WTC11 (cell line): Measurements from ENCODE around the gene PISD. TPM values are rescaled to one million over a fixed set of nuclear protein-coding genes. Genes with fewer than 3 reads are reported as not detected.

Experiments used
- ATAC-seq: fragments of 200-7000 bp; cut with Tn5 transposase; 2 replicates; pipeline ENCODE4 v1.10.0; 2021; ENCODE audit warnings: mild to moderate bottlenecking, moderate library complexity
- CTCF ChIA-PET: fragments of 300-600 bp; sonication (Branson Sonifier 250); formaldehyde crosslinking; loops from one replicate; lab custom pipeline; 2021; ENCODE audit warnings: antibody characterized with exemption; lab: Charles Lee
- POLR2A ChIA-PET: fragments of 350-600 bp; sonication (Branson Sonifier 250); formaldehyde crosslinking; loops from one replicate; lab custom pipeline; 2021; ENCODE audit warnings: antibody characterized with exemption; lab: Charles Lee
- DNase-seq: peaks from one replicate; pipeline ENCODE4 v3.0.0; 2021; ENCODE audit warnings: low spot score
- H3K27ac Mint-ChIP-seq: 2 replicates; pipeline ENCODE4 v1.8.0; 2021; ENCODE audit warnings: mixed read lengths
- H3K27me3 Mint-ChIP-seq: 2 replicates; pipeline ENCODE4 v1.8.0; 2021; ENCODE audit warnings: low read depth, mild to moderate bottlenecking, moderate library complexity, mixed read lengths
- H3K36me3 Mint-ChIP-seq: 2 replicates; pipeline ENCODE4 v1.8.0; 2021; ENCODE audit warnings: mixed read lengths
- H3K4me1 Mint-ChIP-seq: 2 replicates; pipeline ENCODE4 v1.8.0; 2022; ENCODE audit warnings: mixed read lengths
- H3K4me3 Mint-ChIP-seq: 2 replicates; pipeline ENCODE4 v1.8.0; 2021; ENCODE audit warnings: mild to moderate bottlenecking, moderate library complexity, mixed read lengths
- H3K9me3 Mint-ChIP-seq: 2 replicates; pipeline ENCODE4 v1.8.0; 2021; ENCODE audit warnings: mixed read lengths
- ATF1 ChIP-seq: sonication (generic); formaldehyde crosslinking; IDR thresholded peaks from 2 replicates; pipeline ENCODE4 v1.8.1; 2023; ENCODE audit warnings: mild to moderate bottlenecking, moderate library complexity, missing genetic modification reagents
- GABPB1 ChIP-seq: sonication (generic); formaldehyde crosslinking; IDR thresholded peaks from 2 replicates; pipeline ENCODE4 v1.8.1; 2023; ENCODE audit warnings: mild to moderate bottlenecking, missing genetic modification reagents
- TP53 ChIP-seq: sonication (generic); formaldehyde crosslinking; IDR thresholded peaks from 2 replicates; pipeline ENCODE4 v1.8.1; 2023; ENCODE audit warnings: mild to moderate bottlenecking, missing genetic modification reagents
- ZNF121 ChIP-seq: sonication (generic); formaldehyde crosslinking; IDR thresholded peaks from 2 replicates; pipeline ENCODE4 v1.8.0; 2023; ENCODE audit warnings: missing genetic modification reagents
- ZNF263 ChIP-seq: sonication (generic); formaldehyde crosslinking; IDR thresholded peaks from 2 replicates; pipeline ENCODE4 v1.8.1; 2022; ENCODE audit warnings: low read depth, mild to moderate bottlenecking, moderate library complexity, missing genetic modification reagents
- ZNF671 ChIP-seq: fragments of 250-450 bp; sonication (Bioruptor Pico); IDR thresholded peaks from 2 replicates; pipeline ENCODE4 v1.8.0; 2021; ENCODE audit warnings: mild to moderate bottlenecking
- microRNA-seq: library from miRNA; unstranded; fragments of <30 nt; microRNA quantifications from one replicate; pipeline ENCODE4 v1.2.0, GENCODE V29; 2022; ENCODE audit warnings: borderline number of aligned reads
- total RNA-seq: library from RNA; stranded (reverse); gene quantifications from 3 replicates; pipeline ENCODE4 v1.2.3, GENCODE V29; 2021
- TF ChIP-seq, protein P1 (sequence below): fragments of 250-450 bp; sonication (Bioruptor Pico); IDR thresholded peaks from 2 replicates; pipeline ENCODE4 v1.8.0; 2021; ENCODE audit warnings: mild to moderate bottlenecking
- TF ChIP-seq, protein P2 (sequence below): sonication (generic); formaldehyde crosslinking; IDR thresholded peaks from 2 replicates; pipeline ENCODE4 v1.8.1; 2022; ENCODE audit warnings: low read depth, missing genetic modification reagents, borderline replicate concordance
- TF ChIP-seq, protein P3 (sequence below): sonication (generic); formaldehyde crosslinking; conservative IDR thresholded peaks from 2 replicates; pipeline ENCODE4 v1.8.1; 2022; ENCODE audit warnings: mild to moderate bottlenecking, missing genetic modification reagents
- TF ChIP-seq, protein P4 (sequence below): sonication (generic); formaldehyde crosslinking; IDR thresholded peaks from 2 replicates; pipeline ENCODE4 v1.8.0; 2023; ENCODE audit warnings: missing genetic modification reagents
- TF ChIP-seq, protein P5 (sequence below): fragments of 250-450 bp; sonication (Bioruptor Pico); IDR thresholded peaks from 2 replicates; pipeline ENCODE4 v1.9.0; 2021; ENCODE audit warnings: moderate library complexity, mild to moderate bottlenecking, inconsistent platforms, borderline replicate concordance
- TF ChIP-seq, protein P6 (sequence below): fragments of 250-450 bp; sonication (Bioruptor Pico); IDR thresholded peaks from 2 replicates; pipeline ENCODE4 v1.9.0; 2021; ENCODE audit warnings: mild to moderate bottlenecking

PISD gene
- total RNA-seq, 1 experiment from 2014 or later, result 55.7 TPM

DNA sequence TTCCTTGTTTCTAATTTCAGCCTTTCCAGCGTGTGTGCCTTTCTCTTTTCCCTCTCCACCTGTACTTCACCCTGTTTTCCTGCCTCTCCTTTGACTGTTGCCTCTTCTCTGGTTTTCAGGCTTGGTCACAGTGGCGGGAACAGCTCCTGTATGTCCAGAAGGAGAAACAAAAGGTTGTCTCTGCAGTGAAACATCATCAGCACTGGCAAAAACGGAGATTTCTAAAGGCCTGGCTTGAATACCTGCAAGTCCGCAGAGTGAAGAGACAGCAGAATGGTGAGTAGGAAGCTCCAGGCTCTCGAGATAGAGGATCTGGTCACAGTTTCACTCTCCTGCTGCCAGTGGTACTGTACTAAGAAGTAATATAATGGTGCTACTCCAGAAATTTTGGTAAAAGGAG, 89.1 kb downstream of the PISD start:
- DNase-seq (no peak), ATAC-seq (no peak)
- H3K4me3 Mint-ChIP-seq, result no peak overlapping the region
- TF ChIP-seq, protein P1, sequence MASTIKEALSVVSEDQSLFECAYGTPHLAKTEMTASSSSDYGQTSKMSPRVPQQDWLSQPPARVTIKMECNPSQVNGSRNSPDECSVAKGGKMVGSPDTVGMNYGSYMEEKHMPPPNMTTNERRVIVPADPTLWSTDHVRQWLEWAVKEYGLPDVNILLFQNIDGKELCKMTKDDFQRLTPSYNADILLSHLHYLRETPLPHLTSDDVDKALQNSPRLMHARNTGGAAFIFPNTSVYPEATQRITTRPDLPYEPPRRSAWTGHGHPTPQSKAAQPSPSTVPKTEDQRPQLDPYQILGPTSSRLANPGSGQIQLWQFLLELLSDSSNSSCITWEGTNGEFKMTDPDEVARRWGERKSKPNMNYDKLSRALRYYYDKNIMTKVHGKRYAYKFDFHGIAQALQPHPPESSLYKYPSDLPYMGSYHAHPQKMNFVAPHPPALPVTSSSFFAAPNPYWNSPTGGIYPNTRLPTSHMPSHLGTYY (CRISPR knock-in tag), result no peak
- no peak for TF ChIP-seq ZNF121 (CRISPR knock-in tag)
- TF ChIP-seq, protein P2, sequence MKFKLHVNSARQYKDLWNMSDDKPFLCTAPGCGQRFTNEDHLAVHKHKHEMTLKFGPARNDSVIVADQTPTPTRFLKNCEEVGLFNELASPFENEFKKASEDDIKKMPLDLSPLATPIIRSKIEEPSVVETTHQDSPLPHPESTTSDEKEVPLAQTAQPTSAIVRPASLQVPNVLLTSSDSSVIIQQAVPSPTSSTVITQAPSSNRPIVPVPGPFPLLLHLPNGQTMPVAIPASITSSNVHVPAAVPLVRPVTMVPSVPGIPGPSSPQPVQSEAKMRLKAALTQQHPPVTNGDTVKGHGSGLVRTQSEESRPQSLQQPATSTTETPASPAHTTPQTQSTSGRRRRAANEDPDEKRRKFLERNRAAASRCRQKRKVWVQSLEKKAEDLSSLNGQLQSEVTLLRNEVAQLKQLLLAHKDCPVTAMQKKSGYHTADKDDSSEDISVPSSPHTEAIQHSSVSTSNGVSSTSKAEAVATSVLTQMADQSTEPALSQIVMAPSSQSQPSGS, result no peak
- no peak for TF ChIP-seq TP53 (CRISPR knock-in tag)
- TF ChIP-seq, protein P3, sequence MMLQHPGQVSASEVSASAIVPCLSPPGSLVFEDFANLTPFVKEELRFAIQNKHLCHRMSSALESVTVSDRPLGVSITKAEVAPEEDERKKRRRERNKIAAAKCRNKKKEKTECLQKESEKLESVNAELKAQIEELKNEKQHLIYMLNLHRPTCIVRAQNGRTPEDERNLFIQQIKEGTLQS (CRISPR knock-in tag), result no peak
- TF ChIP-seq ZNF671 (CRISPR knock-in tag), result no peak
- TF ChIP-seq ATF1, result no peak
- TF ChIP-seq, protein P4, sequence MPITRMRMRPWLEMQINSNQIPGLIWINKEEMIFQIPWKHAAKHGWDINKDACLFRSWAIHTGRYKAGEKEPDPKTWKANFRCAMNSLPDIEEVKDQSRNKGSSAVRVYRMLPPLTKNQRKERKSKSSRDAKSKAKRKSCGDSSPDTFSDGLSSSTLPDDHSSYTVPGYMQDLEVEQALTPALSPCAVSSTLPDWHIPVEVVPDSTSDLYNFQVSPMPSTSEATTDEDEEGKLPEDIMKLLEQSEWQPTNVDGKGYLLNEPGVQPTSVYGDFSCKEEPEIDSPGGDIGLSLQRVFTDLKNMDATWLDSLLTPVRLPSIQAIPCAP, result no peak
- TF ChIP-seq ZNF263 (CRISPR knock-in tag), result no peak
- TF ChIP-seq GABPB1, result no peak
- TF ChIP-seq, protein P5, sequence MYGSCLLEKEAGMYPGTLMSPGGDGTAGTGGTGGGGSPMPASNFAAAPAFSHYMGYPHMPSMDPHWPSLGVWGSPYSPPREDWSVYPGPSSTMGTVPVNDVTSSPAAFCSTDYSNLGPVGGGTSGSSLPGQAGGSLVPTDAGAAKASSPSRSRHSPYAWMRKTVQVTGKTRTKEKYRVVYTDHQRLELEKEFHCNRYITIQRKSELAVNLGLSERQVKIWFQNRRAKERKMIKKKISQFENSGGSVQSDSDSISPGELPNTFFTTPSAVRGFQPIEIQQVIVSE, result no peak
- POLR2A ChIA-PET, result no interaction called here
- CTCF ChIA-PET, result no interaction called here
- H3K4me1 Mint-ChIP-seq, result no peaks in the 10 kb centered on the region
- H3K36me3 Mint-ChIP-seq, result peaks cover 4% of the 10 kb centered on the region; the same call in 1 of the 2 replicates
- H3K27ac Mint-ChIP-seq, result no peak overlapping the region; the same call in 1 of the 2 replicates
- H3K27me3 Mint-ChIP-seq, result no peaks in the 10 kb centered on the region
- H3K9me3 Mint-ChIP-seq, result no peaks in the 10 kb centered on the region

DNA sequence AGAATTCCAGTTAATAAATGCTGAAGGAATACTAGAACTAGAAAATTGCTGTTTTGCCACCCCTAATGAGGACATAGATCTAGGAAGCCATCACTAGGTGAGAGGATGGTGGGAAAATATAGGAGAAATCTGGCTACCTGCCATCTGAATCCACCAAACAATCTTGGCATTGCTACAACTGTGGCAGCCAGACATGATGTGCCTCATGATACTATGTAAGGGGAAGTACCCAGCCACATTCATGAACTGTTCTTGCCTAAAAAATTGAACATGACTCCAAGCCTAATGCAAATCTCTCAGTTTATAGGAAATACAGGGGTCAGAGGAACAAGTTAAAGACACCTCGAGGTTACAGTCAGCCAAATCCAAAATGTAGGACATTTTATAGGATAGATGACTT, 92.9 kb downstream of the PISD start:
- no peak for ATAC-seq
- Mint-ChIP-seq H3K4me3 (no peak overlapping the region), H3K4me1 (no peaks in the 10 kb centered on the region), H3K27me3 (no peaks in the 10 kb centered on the region), H3K27ac (no peak overlapping the region), H3K9me3 (no peaks in the 10 kb centered on the region), H3K36me3 (peaks cover 2% of the 10 kb centered on the region; the same call in 1 of the 2 replicates)
- POLR2A ChIA-PET, result no interaction called here
- CTCF ChIA-PET, result interaction anchor here (0.9 to 2.2 kb wide), 2 partner anchors 12 to 13 kb away, joined by 3 to 6 read pairs; no protein-coding TSS in a partner anchor
- TF ChIP-seq, protein P6, sequence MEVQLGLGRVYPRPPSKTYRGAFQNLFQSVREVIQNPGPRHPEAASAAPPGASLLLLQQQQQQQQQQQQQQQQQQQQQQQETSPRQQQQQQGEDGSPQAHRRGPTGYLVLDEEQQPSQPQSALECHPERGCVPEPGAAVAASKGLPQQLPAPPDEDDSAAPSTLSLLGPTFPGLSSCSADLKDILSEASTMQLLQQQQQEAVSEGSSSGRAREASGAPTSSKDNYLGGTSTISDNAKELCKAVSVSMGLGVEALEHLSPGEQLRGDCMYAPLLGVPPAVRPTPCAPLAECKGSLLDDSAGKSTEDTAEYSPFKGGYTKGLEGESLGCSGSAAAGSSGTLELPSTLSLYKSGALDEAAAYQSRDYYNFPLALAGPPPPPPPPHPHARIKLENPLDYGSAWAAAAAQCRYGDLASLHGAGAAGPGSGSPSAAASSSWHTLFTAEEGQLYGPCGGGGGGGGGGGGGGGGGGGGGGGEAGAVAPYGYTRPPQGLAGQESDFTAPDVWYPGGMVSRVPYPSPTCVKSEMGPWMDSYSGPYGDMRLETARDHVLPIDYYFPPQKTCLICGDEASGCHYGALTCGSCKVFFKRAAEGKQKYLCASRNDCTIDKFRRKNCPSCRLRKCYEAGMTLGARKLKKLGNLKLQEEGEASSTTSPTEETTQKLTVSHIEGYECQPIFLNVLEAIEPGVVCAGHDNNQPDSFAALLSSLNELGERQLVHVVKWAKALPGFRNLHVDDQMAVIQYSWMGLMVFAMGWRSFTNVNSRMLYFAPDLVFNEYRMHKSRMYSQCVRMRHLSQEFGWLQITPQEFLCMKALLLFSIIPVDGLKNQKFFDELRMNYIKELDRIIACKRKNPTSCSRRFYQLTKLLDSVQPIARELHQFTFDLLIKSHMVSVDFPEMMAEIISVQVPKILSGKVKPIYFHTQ (CRISPR knock-in tag), result no peak
- no peak for TF ChIP-seq TP53 (CRISPR knock-in tag)
- no peak for DNase-seq

Small RNA genes lying within 50 kb of the gene (microRNA-seq; reads per million reads assigned to microRNA genes)
- 2.1 reads per million for gene MIR7109

Other genes starting within 250 kb of the PISD start
- gene EIF4ENIF1, start 172.4 kb downstream of the PISD start, total RNA-seq, result 19.7 to 23.6 TPM (median 22.8 TPM) in 3 replicates
- 37.9 to 43.6 TPM (median 38.7 TPM) in 3 replicates for gene SFI1, start 165.7 kb downstream of the PISD start, total RNA-seq
- gene PRR14L, start 87.9 kb upstream of the PISD start, total RNA-seq, result 84.7 to 90.1 TPM (median 89.3 TPM) in 3 replicates
- 26.4 to 40.5 TPM (median 33.4 TPM) in 3 replicates for gene DEPDC5, start 91.8 kb upstream of the PISD start, total RNA-seq